Activated CD4-positive, alpha-beta T cell treated with anti-CD3 and anti-CD28 coated beads for 1 hour (primary cell): ENCODE results near the gene AATF.

Source experiments
- DNase-seq: peaks from one replicate; pipeline ENCODE4 v3.0.0-alpha.2; 2020

AATF gene

GRCh38 chr17:37086948-37087347 is 138.2 kb downstream of the AATF start:
- no peak for DNase-seq

GRCh38 chr17:37087683-37088082 is 138.9 kb downstream of the AATF start:
- DNase-seq: no peak

GRCh38 chr17:37088459-37088858 is 139.7 kb downstream of the AATF start:
- DNase-seq: no peak

- no peak for DNase-seq
These were observed 140.2 kb downstream of the AATF start for GRCh38 chr17:37088913-37089312.

GRCh38 chr17:37089956-37090355 is 141.2 kb downstream of the AATF start:
- peak; percentile 18 for DNase-seq

GRCh38 chr17:37090941-37091340 is 142.2 kb downstream of the AATF start:
- DNase-seq: no peak

GRCh38 chr17:37092071-37092470 is 143.3 kb downstream of the AATF start:
- no peak for DNase-seq

GRCh38 chr17:37092701-37093100 is 143.9 kb downstream of the AATF start:
- DNase-seq: no peak

GRCh38 chr17:37094391-37094790 is 145.6 kb downstream of the AATF start:
- DNase-seq: no peak

- DNase-seq: no peak
These were observed 147.3 kb downstream of the AATF start for GRCh38 chr17:37096071-37096470.

GRCh38 chr17:37097154-37097553 is 148.4 kb downstream of the AATF start:
- DNase-seq: no peak

GRCh38 chr17:37098152-37098551 is 149.4 kb downstream of the AATF start:
- DNase-seq: no peak

- no peak for DNase-seq
These were observed 150.3 kb downstream of the AATF start for GRCh38 chr17:37098910-37099664.

- no peak for DNase-seq
These were observed 151.5 kb downstream of the AATF start for GRCh38 chr17:37100231-37100630.

GRCh38 chr17:37101306-37101705 is 152.6 kb downstream of the AATF start:
- DNase-seq: no peak

GRCh38 chr17:37103231-37103630 is 154.5 kb downstream of the AATF start:
- no peak for DNase-seq

- DNase-seq: no peak
These were observed 157.3 kb downstream of the AATF start for GRCh38 chr17:37106049-37106448.
